ENCODE data around the gene TIPRL. TPM values are rescaled to one million over a fixed set of nuclear protein-coding genes. Genes with fewer than 3 reads are reported as not detected.

TIPRL gene
- total RNA-seq, 1 donor from 2014 or later = 25.3 TPM

GRCh38 chr1:168141871-168142385, 36.8 kb upstream of the TIPRL start:
- no peak for TF ChIP-seq CTCF (IDR thresholded peaks at IDR 0.05; ENCODE audit: insufficient read depth, low read length, severe bottlenecking)
- Histone ChIP-seq H3K4me3 (ENCODE audit: low read depth, low read length) (no peak overlapping the region), H3K27me3 (ENCODE audit: control insufficient read depth, insufficient read depth, low read length) (no peaks in the 10 kb centered on the region), H3K36me3 (ENCODE audit: control insufficient read depth, insufficient read depth, low read length) (no peaks in the 10 kb centered on the region)
- no peak for FAIRE-seq
- no peak for DNase-seq (ENCODE audit: low read depth)

GRCh38 chr1:168145184-168146159, 33.3 kb upstream of the TIPRL start:
- H3K4me3 ChIP-seq (ENCODE audit: low read depth, low read length) = no peak overlapping the region
- H3K36me3 ChIP-seq (ENCODE audit: control insufficient read depth, insufficient read depth, low read length) = no peaks in the 10 kb centered on the region
- peak; percentile 61 for DNase-seq (ENCODE audit: low read depth)
- peak; percentile 89 for TF ChIP-seq CTCF (IDR thresholded peaks at IDR 0.05; ENCODE audit: insufficient read depth, low read length, severe bottlenecking)
- H3K27me3 ChIP-seq (ENCODE audit: control insufficient read depth, insufficient read depth, low read length) = no peaks in the 10 kb centered on the region
- no peak for FAIRE-seq

GRCh38 chr1:168146160-168146539, 32.6 kb upstream of the TIPRL start:
- no peak for DNase-seq (ENCODE audit: low read depth)
- no peak overlapping the region for H3K4me3 ChIP-seq (ENCODE audit: low read depth, low read length)
- no peak for FAIRE-seq
- TF ChIP-seq CTCF (IDR thresholded peaks at IDR 0.05; ENCODE audit: insufficient read depth, low read length, severe bottlenecking) = no peak
- H3K27me3 ChIP-seq (ENCODE audit: control insufficient read depth, insufficient read depth, low read length) = no peaks in the 10 kb centered on the region
- no peaks in the 10 kb centered on the region for H3K36me3 ChIP-seq (ENCODE audit: control insufficient read depth, insufficient read depth, low read length)

- no peak overlapping the region for H3K4me3 ChIP-seq (ENCODE audit: low read depth, low read length)
- TF ChIP-seq CTCF (IDR thresholded peaks at IDR 0.05; ENCODE audit: insufficient read depth, low read length, severe bottlenecking) = no peak
- FAIRE-seq = no peak
- H3K36me3 ChIP-seq (ENCODE audit: control insufficient read depth, insufficient read depth, low read length) = no peaks in the 10 kb centered on the region
- no peaks in the 10 kb centered on the region for H3K27me3 ChIP-seq (ENCODE audit: control insufficient read depth, insufficient read depth, low read length)
- DNase-seq (ENCODE audit: low read depth) = no peak
Measured at GRCh38 chr1:168146626-168147025, 32.1 kb upstream of the TIPRL start.

GRCh38 chr1:168148916-168149315, 29.8 kb upstream of the TIPRL start:
- Histone ChIP-seq H3K4me3 (ENCODE audit: low read depth, low read length) (no peak overlapping the region), H3K27me3 (ENCODE audit: control insufficient read depth, insufficient read depth, low read length) (no peaks in the 10 kb centered on the region), H3K36me3 (ENCODE audit: control insufficient read depth, insufficient read depth, low read length) (no peaks in the 10 kb centered on the region)
- no peak for DNase-seq (ENCODE audit: low read depth)
- no peak for TF ChIP-seq CTCF (IDR thresholded peaks at IDR 0.05; ENCODE audit: insufficient read depth, low read length, severe bottlenecking)
- FAIRE-seq = no peak
